Neural cell (in vitro differentiated cells): ENCODE results near the gene INSIG1.

Experiments used
- EP300 ChIP-seq: fragments of 450-650 bp; conservative IDR thresholded peaks from 2 replicates; pipeline ENCODE4 v1.6.1; 2014; ENCODE audit warnings: antibody characterized with exemption, mild to moderate bottlenecking, moderate library complexity; ENCODE audit not compliant: poor library complexity, severe bottlenecking
- EZH2 ChIP-seq: fragments of 200-600, 300-800 bp; shearing (Covaris generic), sonication (generic); IDR thresholded peaks from 2 replicates; pipeline ENCODE4 v1.6.1; 2014; ENCODE audit warnings: antibody characterized with exemption, low read length, borderline replicate concordance, mild to moderate bottlenecking; ENCODE audit not compliant: insufficient read depth, poor library complexity, severe bottlenecking
- MXI1 ChIP-seq: fragments of 450-650 bp; conservative IDR thresholded peaks from 2 replicates; pipeline ENCODE4 v1.6.1; 2014; ENCODE audit warnings: antibody characterized with exemption, mild to moderate bottlenecking; ENCODE audit not compliant: poor library complexity, severe bottlenecking
- POLR2AphosphoS5 ChIP-seq: IDR thresholded peaks from 2 replicates; pipeline ENCODE4 v1.6.1; 2012
- RAD21 ChIP-seq: fragments of 450-650 bp; conservative IDR thresholded peaks from 2 replicates; pipeline ENCODE4 v1.6.1; 2014; ENCODE audit warnings: antibody characterized with exemption, mild to moderate bottlenecking, moderate library complexity
- SMC3 ChIP-seq: fragments of 450-650 bp; conservative IDR thresholded peaks from 2 replicates; pipeline ENCODE4 v1.6.1; 2014; ENCODE audit warnings: antibody characterized with exemption, mild to moderate bottlenecking, moderate library complexity; ENCODE audit not compliant: poor library complexity
- TAF1 ChIP-seq: IDR thresholded peaks from 2 replicates; pipeline ENCODE4 v1.6.1; 2012; ENCODE audit warnings: low read depth
- TF ChIP-seq, protein P1 (sequence below): fragments of 450-650 bp; IDR thresholded peaks from 2 replicates; pipeline ENCODE4 v1.5.1; 2014; ENCODE audit warnings: antibody characterized with exemption, mild to moderate bottlenecking, moderate library complexity; ENCODE audit not compliant: poor library complexity, severe bottlenecking
- TF ChIP-seq, protein P2 (sequence below): IDR thresholded peaks from 2 replicates; pipeline ENCODE4 v1.6.1; 2012; ENCODE audit warnings: borderline replicate concordance

DNA sequence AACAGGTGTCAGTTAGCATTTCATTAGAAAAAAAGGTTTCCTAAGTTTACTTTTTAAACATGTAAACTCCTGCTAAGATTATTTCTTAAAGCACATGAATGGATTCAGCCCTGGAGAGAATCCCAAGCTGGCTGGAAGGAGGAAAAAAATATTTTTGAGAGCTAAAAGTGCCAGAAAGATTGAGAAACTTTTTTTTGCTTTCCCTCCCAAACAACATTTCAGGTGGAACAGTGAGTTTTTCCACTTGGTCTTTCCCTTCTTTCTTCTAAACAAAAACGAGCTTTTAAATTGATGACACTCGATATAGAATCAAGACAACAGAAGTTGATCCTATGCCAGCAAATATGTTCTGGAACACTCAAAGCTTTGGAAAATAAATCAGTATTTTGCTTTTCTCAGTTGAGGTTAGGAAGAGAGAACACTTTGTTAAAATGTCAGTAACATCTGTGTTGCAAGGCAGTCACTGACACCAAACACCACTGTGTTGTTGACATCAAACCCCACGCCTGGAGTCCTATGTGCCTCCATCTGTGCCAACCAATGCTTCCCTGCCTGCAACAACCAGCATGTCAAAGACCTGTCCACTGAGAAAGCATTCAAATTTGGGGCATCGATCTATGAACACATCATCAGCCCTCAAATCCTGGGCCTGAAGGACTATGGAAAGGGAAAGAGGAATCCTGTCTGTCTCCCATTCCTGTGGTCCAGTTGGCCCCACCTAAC, 22.9 kb upstream of the INSIG1 start:
- TF ChIP-seq EZH2, result no peak
- TF ChIP-seq, protein P1, sequence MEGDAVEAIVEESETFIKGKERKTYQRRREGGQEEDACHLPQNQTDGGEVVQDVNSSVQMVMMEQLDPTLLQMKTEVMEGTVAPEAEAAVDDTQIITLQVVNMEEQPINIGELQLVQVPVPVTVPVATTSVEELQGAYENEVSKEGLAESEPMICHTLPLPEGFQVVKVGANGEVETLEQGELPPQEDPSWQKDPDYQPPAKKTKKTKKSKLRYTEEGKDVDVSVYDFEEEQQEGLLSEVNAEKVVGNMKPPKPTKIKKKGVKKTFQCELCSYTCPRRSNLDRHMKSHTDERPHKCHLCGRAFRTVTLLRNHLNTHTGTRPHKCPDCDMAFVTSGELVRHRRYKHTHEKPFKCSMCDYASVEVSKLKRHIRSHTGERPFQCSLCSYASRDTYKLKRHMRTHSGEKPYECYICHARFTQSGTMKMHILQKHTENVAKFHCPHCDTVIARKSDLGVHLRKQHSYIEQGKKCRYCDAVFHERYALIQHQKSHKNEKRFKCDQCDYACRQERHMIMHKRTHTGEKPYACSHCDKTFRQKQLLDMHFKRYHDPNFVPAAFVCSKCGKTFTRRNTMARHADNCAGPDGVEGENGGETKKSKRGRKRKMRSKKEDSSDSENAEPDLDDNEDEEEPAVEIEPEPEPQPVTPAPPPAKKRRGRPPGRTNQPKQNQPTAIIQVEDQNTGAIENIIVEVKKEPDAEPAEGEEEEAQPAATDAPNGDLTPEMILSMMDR, result no peak
- TF ChIP-seq TAF1, result no peak
- TF ChIP-seq, protein P2, sequence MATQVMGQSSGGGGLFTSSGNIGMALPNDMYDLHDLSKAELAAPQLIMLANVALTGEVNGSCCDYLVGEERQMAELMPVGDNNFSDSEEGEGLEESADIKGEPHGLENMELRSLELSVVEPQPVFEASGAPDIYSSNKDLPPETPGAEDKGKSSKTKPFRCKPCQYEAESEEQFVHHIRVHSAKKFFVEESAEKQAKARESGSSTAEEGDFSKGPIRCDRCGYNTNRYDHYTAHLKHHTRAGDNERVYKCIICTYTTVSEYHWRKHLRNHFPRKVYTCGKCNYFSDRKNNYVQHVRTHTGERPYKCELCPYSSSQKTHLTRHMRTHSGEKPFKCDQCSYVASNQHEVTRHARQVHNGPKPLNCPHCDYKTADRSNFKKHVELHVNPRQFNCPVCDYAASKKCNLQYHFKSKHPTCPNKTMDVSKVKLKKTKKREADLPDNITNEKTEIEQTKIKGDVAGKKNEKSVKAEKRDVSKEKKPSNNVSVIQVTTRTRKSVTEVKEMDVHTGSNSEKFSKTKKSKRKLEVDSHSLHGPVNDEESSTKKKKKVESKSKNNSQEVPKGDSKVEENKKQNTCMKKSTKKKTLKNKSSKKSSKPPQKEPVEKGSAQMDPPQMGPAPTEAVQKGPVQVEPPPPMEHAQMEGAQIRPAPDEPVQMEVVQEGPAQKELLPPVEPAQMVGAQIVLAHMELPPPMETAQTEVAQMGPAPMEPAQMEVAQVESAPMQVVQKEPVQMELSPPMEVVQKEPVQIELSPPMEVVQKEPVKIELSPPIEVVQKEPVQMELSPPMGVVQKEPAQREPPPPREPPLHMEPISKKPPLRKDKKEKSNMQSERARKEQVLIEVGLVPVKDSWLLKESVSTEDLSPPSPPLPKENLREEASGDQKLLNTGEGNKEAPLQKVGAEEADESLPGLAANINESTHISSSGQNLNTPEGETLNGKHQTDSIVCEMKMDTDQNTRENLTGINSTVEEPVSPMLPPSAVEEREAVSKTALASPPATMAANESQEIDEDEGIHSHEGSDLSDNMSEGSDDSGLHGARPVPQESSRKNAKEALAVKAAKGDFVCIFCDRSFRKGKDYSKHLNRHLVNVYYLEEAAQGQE, result no peak
- no peak for TF ChIP-seq EP300
- TF ChIP-seq SMC3, result no peak
- no peak for TF ChIP-seq POLR2AphosphoS5
- no peak for TF ChIP-seq MXI1
- no peak for TF ChIP-seq RAD21
